GM10248 (cell line): ENCODE results near the gene TMEM167A.

Experiments
- CTCF ChIA-PET: fragments of 300-600 bp; sonication (Branson Sonifier 250); formaldehyde crosslinking; extraction: SDS; loops from one replicate; lab custom pipeline; 2021; ENCODE audit warnings: antibody characterized with exemption; lab: Yijun Ruan, JAX
- POLR2A ChIA-PET: fragments of 350-650 bp; sonication (Branson Sonifier 250); formaldehyde crosslinking; extraction: SDS; loops from one replicate; lab custom pipeline; 2020; ENCODE audit warnings: antibody characterized with exemption; lab: Yijun Ruan, JAX
- DNase-seq: peaks from one replicate; pipeline ENCODE4 v3.0.0; 2012; ENCODE audit errors: extremely low spot score
- CTCF ChIP-seq: IDR thresholded peaks from 2 replicates; pipeline ENCODE4 v1.5.1; 2012; ENCODE audit warnings: mild to moderate bottlenecking, low read depth; ENCODE audit errors: extremely low read depth, missing control alignments, control extremely low read depth

The TMEM167A gene

GRCh38 chr5:83034528-83035207, 42.5 kb downstream of the TMEM167A start:
- TF ChIP-seq CTCF: no peak
- ChIA-PET POLR2A (no interaction called here), CTCF (interaction anchor here (3.2 kb wide), 1 partner anchor 15 kb away, joined by 11 read pairs; no protein-coding TSS in a partner anchor)
- DNase-seq: no peak

GRCh38 chr5:83034036-83034435, 43.2 kb downstream of the TMEM167A start:
- POLR2A ChIA-PET: no interaction called here
- CTCF ChIA-PET: interaction anchor here (1.3 to 3.2 kb wide), 2 partner anchors 14 to 16 kb away, joined by 4 to 11 read pairs; no protein-coding TSS in a partner anchor
- no peak for TF ChIP-seq CTCF
- DNase-seq: no peak

- no peak for DNase-seq
- ChIA-PET CTCF (interaction anchor here (1.1 to 1.2 kb wide), 2 partner anchors 11 to 21 kb away, joined by 3 read pairs; no protein-coding TSS in a partner anchor), POLR2A (no interaction called here)
- no peak for TF ChIP-seq CTCF
These were observed 45.8 kb downstream of the TMEM167A start for GRCh38 chr5:83031381-83031780.

GRCh38 chr5:83029912-83030311, 47.3 kb downstream of the TMEM167A start:
- ChIA-PET CTCF (interaction anchor here (1.0 to 1.6 kb wide), 3 partner anchors 9 to 388 kb away, joined by 3 to 5 read pairs (median 4); no protein-coding TSS in a partner anchor), POLR2A (no interaction called here)
- TF ChIP-seq CTCF: no peak
- no peak for DNase-seq

- POLR2A ChIA-PET: no interaction called here
- CTCF ChIA-PET: interaction anchor here (1.2 to 3.1 kb wide), 5 partner anchors 8 to 438 kb away, joined by 3 to 11 read pairs (median 5); no protein-coding TSS in a partner anchor
- peak; percentile 30 for DNase-seq
- TF ChIP-seq CTCF: no peak
These were observed 50.1 kb downstream of the TMEM167A start for GRCh38 chr5:83026930-83027687.

- CTCF ChIA-PET: interaction anchor here (1.2 to 3.1 kb wide), 4 partner anchors 9 to 439 kb away, joined by 3 to 11 read pairs (median 5); no protein-coding TSS in a partner anchor
- DNase-seq: no peak
- no peak for TF ChIP-seq CTCF
- POLR2A ChIA-PET: no interaction called here
These were observed 50.7 kb downstream of the TMEM167A start for GRCh38 chr5:83026516-83026915.
